B cell (primary cell): ENCODE data around the gene F12. TPM values are rescaled to one million over a fixed set of nuclear protein-coding genes. Genes with fewer than 3 reads are reported as not detected.

Experiments used
- ATAC-seq: fragments of 200-7000 bp; cut with Tn5 transposase; one replicate; pipeline ENCODE4 v1.10.0; 2021; ENCODE audit warnings: low read depth, mild to moderate bottlenecking, moderate number of reproducible peaks, moderate library complexity
- CTCF ChIA-PET: fragments of 350-600 bp; sonication (Branson Sonifier 250); formaldehyde crosslinking; loops from one replicate; lab custom pipeline; 2021; ENCODE audit warnings: antibody characterized with exemption, inconsistent platforms; lab: Charles Lee
- POLR2A ChIA-PET: fragments of 350-600 bp; sonication (Branson Sonifier 250); formaldehyde crosslinking; loops from one replicate; lab custom pipeline; 2021; ENCODE audit warnings: antibody characterized with exemption; lab: Charles Lee
- DNase-seq: peaks from one replicate; pipeline ENCODE4 v3.0.0; 2013
- H2AFZ ChIP-seq: 2 replicates; pipeline ENCODE4 v1.6.1; 2012; ENCODE audit warnings: mild to moderate bottlenecking, low read depth, low read length; ENCODE audit not compliant: insufficient read depth, poor library complexity, severe bottlenecking
- H3K27ac ChIP-seq, 2 donors: 1 replicate in 1 of 2; 2 replicates in 1 of 2; pipeline ENCODE4 v1.5.1; 2012 to 2013; ENCODE audit warnings: low read length in 2 of 2, mild to moderate bottlenecking in 2 of 2, moderate library complexity in 1 of 2
- H3K27me3 ChIP-seq, 4 experiments: fragments of 200-600 bp in 1 of 4; sonication (generic) in 1 of 4; replicated peaks in 1 of 4; 1 replicate in 2 of 4; 2 replicates in 2 of 4; pipeline versions ENCODE4 v1.6.1 to v1.7.0; 2013 to 2016; ENCODE audit warnings: low read length in 3 of 4, mild to moderate bottlenecking in 2 of 4, mixed read lengths in 1 of 4, moderate library complexity in 1 of 4; ENCODE audit not compliant: insufficient read depth in 4 of 4, control insufficient read depth in 3 of 4; ENCODE audit errors: control extremely low read depth in 1 of 4
- H3K36me3 ChIP-seq, 2 experiments: replicated peaks in 1 of 2; 1 replicate in 1 of 2; 2 replicates in 1 of 2; pipeline versions ENCODE4 v1.6.1 to v1.7.1; 2013; ENCODE audit warnings: low read length in 1 of 2; ENCODE audit not compliant: insufficient read depth in 2 of 2, control insufficient read depth in 1 of 2; ENCODE audit errors: control extremely low read depth in 1 of 2, extremely low read depth in 1 of 2
- H3K4me1 ChIP-seq, 2 donors: fragments of 200-600 bp in 1 of 2; sonication (generic) in 1 of 2; 1 replicate in 1 of 2; 2 replicates in 1 of 2; pipeline versions ENCODE4 v1.5.1 to v1.6.1; 2013 to 2017; ENCODE audit warnings: low read length in 2 of 2; ENCODE audit not compliant: control insufficient read depth in 2 of 2, insufficient read depth in 2 of 2
- H3K4me2 ChIP-seq: replicated peaks from 2 replicates; pipeline ENCODE3; 2012; ENCODE audit warnings: mild to moderate bottlenecking, low read depth, low read length; ENCODE audit not compliant: poor library complexity, severe bottlenecking
- H3K4me3 ChIP-seq, 5 experiments: fragments of 200-600 bp in 1 of 5; sonication (generic) in 1 of 5; 1 replicate in 3 of 5; 2 replicates in 2 of 5; pipeline versions ENCODE4 v1.5.1 to v1.7.0; 2011 to 2016; ENCODE audit warnings: low read length in 4 of 5, mild to moderate bottlenecking in 4 of 5, low read depth in 2 of 5, control low read depth in 1 of 5, moderate library complexity in 1 of 5; ENCODE audit not compliant: insufficient read depth in 1 of 5; ENCODE audit errors: control extremely low read depth in 1 of 5, extremely low read depth in 1 of 5
- H3K79me2 ChIP-seq: fragments of 200-600 bp; sonication (generic); one replicate; pipeline ENCODE4 v1.6.0; 2016; ENCODE audit warnings: low read length; ENCODE audit not compliant: control insufficient read depth, insufficient read depth
- H3K9ac ChIP-seq: fragments of 200-600 bp; sonication (generic); 2 replicates; pipeline ENCODE4 v1.6.1; 2017; ENCODE audit warnings: mild to moderate bottlenecking, low read length, moderate library complexity
- H3K9me3 ChIP-seq, 3 donors: one replicate each; pipeline versions ENCODE4 v1.6.1 to v1.7.1; 2013; ENCODE audit warnings: low read length in 2 of 3; ENCODE audit not compliant: control insufficient read depth in 2 of 3, insufficient read depth in 1 of 3; ENCODE audit errors: control extremely low read depth in 1 of 3
- H4K20me1 ChIP-seq: 2 replicates; pipeline ENCODE4 v1.6.0; 2012; ENCODE audit warnings: mild to moderate bottlenecking, low read length; ENCODE audit not compliant: insufficient read depth, control insufficient read depth, poor library complexity, severe bottlenecking
- H3K27ac Mint-ChIP-seq: one replicate; pipeline ENCODE4 v1.8.0; 2021; ENCODE audit warnings: mixed read lengths
- H3K27me3 Mint-ChIP-seq: one replicate; pipeline ENCODE4 v1.8.0; 2021; ENCODE audit warnings: mixed read lengths
- H3K4me1 Mint-ChIP-seq: one replicate; pipeline ENCODE4 v1.8.0; 2021; ENCODE audit warnings: mixed read lengths
- H3K4me3 Mint-ChIP-seq: one replicate; pipeline ENCODE4 v1.8.0; 2021; ENCODE audit warnings: mixed read lengths
- H3K9me3 Mint-ChIP-seq: one replicate; pipeline ENCODE4 v1.8.0; 2022; ENCODE audit warnings: mixed read lengths; ENCODE audit not compliant: insufficient read depth
- CTCF ChIP-seq: fragments of 200-600 bp; IDR thresholded peaks from one replicate; pipeline ENCODE4 v1.8.0; 2022; ENCODE audit warnings: antibody characterized with exemption, mild to moderate bottlenecking
- EZH2 ChIP-seq: IDR thresholded peaks from 2 replicates; pipeline ENCODE4 v1.6.1; 2012; ENCODE audit warnings: borderline replicate concordance, low read depth, mild to moderate bottlenecking, moderate library complexity, low read length; ENCODE audit not compliant: insufficient read depth, poor library complexity, severe bottlenecking
- WGBS: methylation state at CpG from one replicate; pipeline ENCODE4 v1.1.5; 2013; ENCODE audit warnings: missing lambda C conversion rate; ENCODE audit not compliant: insufficient coverage; 5-methylcytosine and 5-hydroxymethylcytosine counted together
- intact Hi-C: fragments of 100-400 bp; cut with micrococcal nuclease; formaldehyde crosslinking; loops from one replicate; pipeline ENCODE4 v1.10.0; 2022
- polyA plus RNA-seq: library from polyadenylated mRNA; depleted of rRNA; stranded (reverse); fragments of >200 nt; gene quantifications from 2 replicates; pipeline ENCODE4 v1.2.3, GENCODE V29; 2012
- total RNA-seq, 2 donors: library from RNA; stranded (reverse); fragments of 120-200 nt in 1 of 2; gene quantifications; 1 replicate in 1 of 2; 2 replicates in 1 of 2; pipeline versions ENCODE4 v1.2.3 to v1.2.4, GENCODE V29; 2013 to 2022

F12 gene
- total and polyA plus RNA-seq, 2 donors (not counting 1 experiment from before 2014, with no cell fraction given): 3.1 TPM; not detected in 1

DNA sequence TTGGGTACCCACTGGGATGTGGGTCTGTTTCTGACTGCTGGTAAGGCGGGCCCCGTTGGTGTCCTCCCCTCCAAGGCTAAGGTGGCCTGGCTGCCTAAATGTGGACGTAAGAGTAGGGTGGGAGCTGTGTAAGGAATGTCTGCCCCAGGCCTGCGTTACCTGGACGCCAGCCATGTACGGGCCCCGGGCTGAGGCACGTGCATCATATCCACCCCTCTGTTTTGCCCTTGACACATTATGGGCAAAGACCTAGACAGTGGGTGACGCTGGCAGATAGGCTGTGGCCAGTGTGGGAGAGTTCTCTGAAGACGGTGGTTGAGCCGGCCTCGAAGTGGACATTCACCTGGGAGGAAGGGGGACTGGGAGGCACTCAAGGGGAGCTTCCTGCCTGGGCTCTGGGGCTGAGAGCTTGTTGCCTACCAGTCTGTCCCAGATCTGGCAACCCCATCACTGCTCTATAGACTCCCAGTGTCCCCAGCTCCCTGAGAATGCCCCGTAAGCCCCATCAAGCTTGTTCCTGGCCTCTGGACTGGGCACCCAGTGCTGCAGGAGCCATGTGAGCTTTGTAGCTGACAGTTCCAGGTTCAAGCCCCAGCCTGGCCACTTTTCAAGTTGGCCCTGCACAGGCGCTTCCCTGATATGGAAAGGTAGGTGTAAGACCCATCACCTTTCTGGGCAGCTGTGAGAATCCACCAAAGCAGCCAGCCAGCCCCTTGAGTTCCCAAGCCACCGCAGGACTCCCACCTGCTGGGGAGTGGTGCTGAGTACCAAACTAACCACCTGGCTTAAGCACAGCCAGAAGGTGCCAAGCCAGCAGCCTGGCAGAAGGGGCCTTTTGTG is 34.0 kb upstream of the F12 start:
- Mint-ChIP-seq H3K9me3 (no peaks in the 10 kb centered on the region), H3K4me1 (peaks cover 47% of the 10 kb centered on the region), H3K27me3 (no peaks in the 10 kb centered on the region), H3K27ac (peak overlapping the region; percentile 53), H3K4me3 (no peak overlapping the region)
- DNase-seq (no peak), ATAC-seq (no peak)
- no peak overlapping the region for H3K9ac ChIP-seq
- intact Hi-C loops: no loop called here
- peaks cover under 1% of the 10 kb centered on the region for H3K79me2 ChIP-seq
- 91% methylated on average over 12 of the region's 15 CpGs for WGBS
- H2AFZ ChIP-seq: no peak overlapping the region
- no peaks in the 10 kb centered on the region for H3K27me3 ChIP-seq
- H4K20me1 ChIP-seq: peaks cover 73% of the 10 kb centered on the region
- ChIA-PET POLR2A (interaction anchor here (0.8 to 10.8 kb wide), 2 partner anchors 12 to 17 kb away, joined by 3 to 103 read pairs; partner anchors contain the start of gene GRK6), CTCF (interaction anchor here (0.6 to 21.3 kb wide), 6 partner anchors 12 to 58 kb away, joined by 3 to 628 read pairs (median 36); partner anchors contain the start of genes F12, GRK6 and PFN3)
- no peak for TF ChIP-seq EZH2
- no peak for TF ChIP-seq CTCF
- no peak overlapping the region for H3K4me2 ChIP-seq
- H3K4me3 ChIP-seq: no peak overlapping the region
- peaks cover 0 to 46% of the 10 kb centered on the region in 2 experiments for H3K36me3 ChIP-seq
- peak overlapping the region in 1 of 2 donors; percentile 77 for H3K27ac ChIP-seq
- H3K9me3 ChIP-seq: no peaks in the 10 kb centered on the region
- H3K4me1 ChIP-seq: peaks cover 29 to 38% of the 10 kb centered on the region in 2 donors
